ENCODE data around the gene KCNE3.
A peak's percentile ranks its signal among the peaks of the same experiment; 100 is the strongest.

KCNE3 gene

DNA sequence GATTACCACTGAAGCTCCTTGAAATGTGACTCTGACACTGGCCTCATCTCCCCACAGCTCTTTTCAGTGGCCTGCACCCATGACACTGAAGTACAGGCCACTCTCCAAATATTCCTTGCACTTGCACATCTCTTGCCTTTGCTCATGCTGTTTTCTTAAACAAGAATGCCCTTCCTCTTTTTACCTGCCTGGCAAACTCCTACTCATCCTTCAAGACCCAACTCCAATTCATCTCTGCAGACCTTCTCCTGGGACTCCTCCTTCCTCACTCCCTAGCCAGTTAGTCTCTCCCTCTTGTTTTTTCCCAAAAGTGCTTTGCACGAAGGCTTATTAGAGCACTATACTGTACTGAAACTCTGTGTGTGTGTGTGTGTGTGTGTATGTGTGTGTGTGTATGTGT lies 2.6 kb downstream of the KCNE3 start:
- no peaks in the 10 kb centered on the region for H3K9me3 Mint-ChIP-seq
- peaks cover 34 to 58% of the 10 kb centered on the region in 2 donors for H3K27me3 Mint-ChIP-seq
- H3K27ac Mint-ChIP-seq: no peak overlapping the region
- H3K4me3 Mint-ChIP-seq: no peak overlapping the region
- no peaks in the 10 kb centered on the region for H3K36me3 Mint-ChIP-seq (ENCODE audit: insufficient read depth)
- no peak for ATAC-seq (replicated peaks)
- no peaks in the 10 kb centered on the region for H3K4me1 Mint-ChIP-seq (ENCODE audit: low read depth in 2 of 2)
- DNase-seq: no peak

DNA sequence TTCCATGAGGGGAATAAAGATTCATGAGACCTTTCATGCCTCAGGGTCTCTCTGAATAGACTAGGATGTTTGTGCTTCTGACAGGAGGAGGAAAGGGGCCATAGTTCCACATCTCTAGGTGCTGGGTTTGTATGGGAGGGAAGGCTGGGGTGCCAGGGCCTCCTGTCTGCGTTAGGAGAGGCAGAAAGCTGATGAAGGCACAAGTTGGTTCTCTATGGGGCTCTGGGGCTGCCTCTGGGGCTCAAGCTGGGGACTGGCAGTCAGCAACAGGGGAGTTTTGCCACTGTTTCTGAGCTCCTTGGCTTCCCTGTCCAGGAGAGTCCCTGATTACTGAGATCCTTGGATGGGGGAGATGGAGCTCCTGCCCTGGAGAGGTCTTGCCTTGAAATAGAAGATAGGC lies 4.1 kb downstream of the KCNE3 start:
- Mint-ChIP-seq H3K9me3 (no peaks in the 10 kb centered on the region), H3K4me1 (ENCODE audit: low read depth in 2 of 2) (no peaks in the 10 kb centered on the region), H3K36me3 (ENCODE audit: insufficient read depth) (no peaks in the 10 kb centered on the region), H3K27ac (no peak overlapping the region), H3K27me3 (peaks cover 28 to 50% of the 10 kb centered on the region in 2 donors), H3K4me3 (no peak overlapping the region)
- DNase-seq (no peak), ATAC-seq (replicated peaks) (no peak)

DNA sequence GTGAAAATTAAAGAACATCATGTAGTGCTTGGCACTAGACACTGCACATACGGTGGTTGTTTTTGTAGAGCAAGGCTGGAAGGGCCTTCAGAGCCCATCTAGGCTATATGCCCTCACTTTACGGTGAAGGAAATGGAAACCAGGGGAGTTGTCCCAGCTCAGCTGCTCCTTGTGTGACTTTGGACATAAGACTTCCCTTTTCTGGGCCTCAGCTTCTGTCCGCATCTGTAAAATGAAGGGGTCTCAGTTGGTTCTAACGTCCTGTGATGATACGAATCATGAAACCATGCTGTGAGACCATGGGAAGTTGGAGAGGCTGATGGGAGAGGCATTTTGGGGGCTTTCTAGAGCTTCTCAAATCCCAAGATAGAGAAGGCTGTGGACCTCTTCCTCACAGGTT lies 4.7 kb downstream of the KCNE3 start:
- H3K27ac Mint-ChIP-seq: no peak overlapping the region
- no peaks in the 10 kb centered on the region for H3K9me3 Mint-ChIP-seq
- peaks cover 22 to 44% of the 10 kb centered on the region in 2 donors for H3K27me3 Mint-ChIP-seq
- DNase-seq: no peak
- no peak overlapping the region for H3K4me3 Mint-ChIP-seq
- H3K36me3 Mint-ChIP-seq (ENCODE audit: insufficient read depth): no peaks in the 10 kb centered on the region
- ATAC-seq (replicated peaks): no peak
- H3K4me1 Mint-ChIP-seq (ENCODE audit: low read depth in 2 of 2): no peaks in the 10 kb centered on the region

DNA sequence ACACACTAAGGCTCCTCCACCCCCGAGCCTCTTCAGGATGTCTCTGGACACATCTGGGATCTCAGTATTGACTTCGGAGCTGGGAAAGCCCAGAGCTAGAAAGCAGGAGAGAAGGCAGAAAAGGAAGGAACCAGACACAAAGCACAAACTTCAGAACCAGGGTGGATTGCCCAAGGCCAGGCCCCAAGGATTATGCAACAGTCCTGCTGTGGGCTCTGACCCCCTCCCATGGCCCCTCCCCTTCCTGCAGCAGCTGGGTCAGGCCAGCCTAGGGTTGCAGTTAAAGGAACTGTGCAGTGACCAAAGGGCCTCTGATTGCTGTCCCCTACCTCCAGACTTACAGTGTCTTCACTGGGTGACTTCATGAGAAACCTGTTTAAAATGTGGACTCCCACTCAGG lies 5.3 kb downstream of the KCNE3 start:
- H3K4me1 Mint-ChIP-seq (ENCODE audit: low read depth in 2 of 2): no peaks in the 10 kb centered on the region
- no peak overlapping the region for H3K4me3 Mint-ChIP-seq
- H3K27ac Mint-ChIP-seq: no peak overlapping the region
- H3K27me3 Mint-ChIP-seq: peaks cover 21 to 41% of the 10 kb centered on the region in 2 donors
- no peaks in the 10 kb centered on the region for H3K36me3 Mint-ChIP-seq (ENCODE audit: insufficient read depth)
- ATAC-seq (replicated peaks) (no peak), DNase-seq (no peak)
- no peaks in the 10 kb centered on the region for H3K9me3 Mint-ChIP-seq

DNA sequence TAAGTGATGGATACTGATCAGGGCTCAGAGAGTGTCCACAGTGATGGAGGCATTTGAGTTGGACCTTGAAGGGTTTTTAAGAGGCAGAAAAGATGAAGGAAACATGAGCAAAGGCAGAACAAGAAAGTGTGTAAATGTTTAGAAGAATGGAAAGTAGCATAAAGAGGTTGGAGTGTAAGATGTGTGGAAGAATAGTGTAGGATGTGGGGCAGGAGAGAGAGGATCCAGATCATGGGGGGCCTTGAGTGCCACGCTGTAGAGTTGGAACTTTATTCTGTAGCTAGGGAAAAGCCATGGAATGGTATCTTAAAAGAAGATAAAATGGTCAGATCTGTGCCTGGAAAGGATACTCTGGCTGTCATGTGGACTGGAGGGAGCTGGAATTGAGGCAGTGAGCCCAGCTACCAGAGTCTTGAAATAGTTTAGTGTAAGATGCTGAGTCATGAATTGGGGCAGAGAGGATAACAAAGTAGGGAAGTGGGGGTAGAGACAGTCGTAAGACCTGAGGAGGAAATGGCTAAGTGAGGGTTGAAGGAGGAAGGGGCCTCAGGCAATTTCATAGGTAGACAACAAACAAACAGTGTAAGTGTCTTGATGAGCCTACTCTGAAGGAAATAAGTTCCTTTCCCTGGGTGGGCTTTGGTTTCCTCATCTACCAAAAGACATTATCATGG lies 6.7 kb downstream of the KCNE3 start:
- ATAC-seq (replicated peaks): no peak
- H3K9me3 Mint-ChIP-seq: no peaks in the 10 kb centered on the region
- DNase-seq: no peak
- peaks cover under 1% of the 10 kb centered on the region for H3K36me3 Mint-ChIP-seq (ENCODE audit: insufficient read depth)
- no peaks in the 10 kb centered on the region for H3K4me1 Mint-ChIP-seq (ENCODE audit: low read depth in 2 of 2)
- no peak overlapping the region for H3K27ac Mint-ChIP-seq
- peaks cover 8 to 27% of the 10 kb centered on the region in 2 donors for H3K27me3 Mint-ChIP-seq
- no peak overlapping the region for H3K4me3 Mint-ChIP-seq

DNA sequence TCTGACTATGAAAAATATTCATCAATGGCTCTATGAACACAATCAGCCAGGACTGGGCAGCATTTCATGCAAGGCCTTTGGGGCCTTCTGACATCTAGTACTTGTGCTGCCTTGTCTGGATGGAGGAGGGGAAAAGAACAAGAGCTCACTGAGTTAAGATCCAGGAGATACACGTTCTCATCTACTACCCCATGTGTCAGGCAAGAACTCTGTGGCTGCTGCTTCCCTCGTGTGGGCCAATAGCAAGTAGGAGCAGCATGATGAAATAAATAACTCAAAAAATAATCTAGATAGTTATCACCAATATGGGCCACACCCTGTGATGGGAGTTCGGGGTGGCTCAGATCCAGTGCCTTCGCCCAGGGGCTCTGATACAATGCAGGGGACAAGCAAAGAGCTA lies 7.3 kb downstream of the KCNE3 start:
- H3K36me3 Mint-ChIP-seq (ENCODE audit: insufficient read depth): peaks cover 3% of the 10 kb centered on the region
- no peaks in the 10 kb centered on the region for H3K4me1 Mint-ChIP-seq (ENCODE audit: low read depth in 2 of 2)
- DNase-seq (no peak), ATAC-seq (replicated peaks) (no peak)
- H3K27ac Mint-ChIP-seq: no peak overlapping the region
- no peak overlapping the region for H3K4me3 Mint-ChIP-seq
- no peaks in the 10 kb centered on the region for H3K9me3 Mint-ChIP-seq
- H3K27me3 Mint-ChIP-seq: peaks cover 6 to 21% of the 10 kb centered on the region in 2 donors

DNA sequence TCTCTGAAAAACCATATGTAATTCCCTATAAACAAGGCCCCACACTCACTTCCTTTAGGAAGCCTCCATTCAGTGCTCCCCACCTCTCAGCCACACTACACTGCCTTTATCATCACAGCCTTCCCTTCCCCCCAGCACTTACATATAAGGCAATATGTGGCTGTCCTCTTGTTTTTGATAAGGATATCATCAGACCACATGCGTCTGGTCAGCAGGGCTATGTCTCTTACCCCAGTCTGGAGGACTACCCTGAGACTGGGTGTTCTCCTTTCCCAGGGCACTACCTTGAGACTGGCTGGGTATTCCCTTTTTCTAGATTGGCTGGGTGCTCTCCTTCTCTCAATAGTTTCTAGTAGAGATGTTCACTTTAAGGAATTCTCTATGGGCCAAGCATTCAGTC lies 7.8 kb downstream of the KCNE3 start:
- H3K4me3 Mint-ChIP-seq: no peak overlapping the region
- peaks cover 3% of the 10 kb centered on the region for H3K36me3 Mint-ChIP-seq (ENCODE audit: insufficient read depth)
- H3K27ac Mint-ChIP-seq: no peak overlapping the region

DNA sequence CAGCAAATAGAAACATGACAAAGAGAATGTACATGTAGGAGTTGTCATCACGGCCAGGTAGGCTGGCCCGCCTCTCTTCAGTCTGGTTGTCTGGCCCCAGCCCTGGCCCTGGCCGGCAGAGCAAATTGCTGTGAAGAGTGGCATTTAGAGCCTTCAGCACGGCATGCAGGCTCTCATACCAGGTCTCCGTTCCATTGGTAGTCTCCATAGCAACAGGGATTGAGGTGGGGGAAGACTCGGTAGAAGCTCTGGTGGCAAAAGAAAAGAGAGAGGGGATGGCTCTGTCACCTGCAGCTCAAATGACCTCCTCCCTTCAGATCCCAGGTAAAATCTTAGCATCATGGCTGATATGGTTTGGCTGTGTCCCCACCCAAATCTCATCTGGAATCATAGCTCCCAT lies 10.0 kb downstream of the KCNE3 start:
- no peak overlapping the region for H3K4me3 Mint-ChIP-seq
- no peak for DNase-seq
- ATAC-seq (replicated peaks): no peak
- peaks cover 9 to 14% of the 10 kb centered on the region in 2 donors for H3K27me3 Mint-ChIP-seq
- no peak overlapping the region for H3K27ac Mint-ChIP-seq
- no peaks in the 10 kb centered on the region for H3K9me3 Mint-ChIP-seq
- H3K4me1 Mint-ChIP-seq (ENCODE audit: low read depth in 2 of 2): no peaks in the 10 kb centered on the region
- peaks cover 3% of the 10 kb centered on the region for H3K36me3 Mint-ChIP-seq (ENCODE audit: insufficient read depth)

More for the DNA sequence above, 7.8 kb downstream of the KCNE3 start:
- DNase-seq: no peak
- ATAC-seq (replicated peaks): no peak
- no peaks in the 10 kb centered on the region for H3K9me3 Mint-ChIP-seq
- no peaks in the 10 kb centered on the region for H3K4me1 Mint-ChIP-seq (ENCODE audit: low read depth in 2 of 2)
- peaks cover 2 to 17% of the 10 kb centered on the region in 2 donors for H3K27me3 Mint-ChIP-seq

DNA sequence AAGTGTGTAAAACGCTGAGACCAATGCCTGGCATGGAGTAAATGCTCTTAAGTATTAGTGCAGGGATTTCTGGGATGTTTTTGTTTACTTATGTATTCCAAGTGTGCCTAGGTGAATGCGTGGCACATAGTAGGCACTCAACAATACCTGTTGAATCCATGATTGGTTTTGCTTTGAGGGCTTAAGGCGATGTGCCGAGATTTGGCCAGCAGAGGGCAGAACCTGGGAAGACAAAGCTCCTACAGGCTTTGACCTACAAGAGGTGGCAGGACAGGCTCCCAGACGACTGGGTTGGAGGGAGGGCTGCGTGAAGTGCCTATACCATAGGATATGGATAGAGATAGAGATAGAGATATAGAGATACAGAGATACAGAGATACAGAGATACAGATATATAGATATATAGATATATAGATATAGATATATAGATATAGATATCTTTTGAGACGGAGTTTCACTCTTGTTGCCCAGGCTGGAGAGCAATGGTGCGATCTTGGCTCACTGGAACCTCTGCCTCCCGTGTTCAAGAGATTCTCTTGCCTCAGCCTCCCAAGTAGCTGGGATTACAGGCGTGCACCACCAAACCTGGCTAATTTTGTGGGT lies 13.9 kb downstream of the KCNE3 start:
- ATAC-seq (replicated peaks): peak; percentile 65
- DNase-seq: peak; percentile 37 to 56 (median 49)
- Mint-ChIP-seq H3K4me3 (no peak overlapping the region), H3K9me3 (no peaks in the 10 kb centered on the region), H3K36me3 (ENCODE audit: insufficient read depth) (peaks cover 3% of the 10 kb centered on the region), H3K4me1 (ENCODE audit: low read depth in 2 of 2) (no peaks in the 10 kb centered on the region), H3K27ac (no peak overlapping the region), H3K27me3 (peaks cover 14 to 22% of the 10 kb centered on the region in 2 donors)

DNA sequence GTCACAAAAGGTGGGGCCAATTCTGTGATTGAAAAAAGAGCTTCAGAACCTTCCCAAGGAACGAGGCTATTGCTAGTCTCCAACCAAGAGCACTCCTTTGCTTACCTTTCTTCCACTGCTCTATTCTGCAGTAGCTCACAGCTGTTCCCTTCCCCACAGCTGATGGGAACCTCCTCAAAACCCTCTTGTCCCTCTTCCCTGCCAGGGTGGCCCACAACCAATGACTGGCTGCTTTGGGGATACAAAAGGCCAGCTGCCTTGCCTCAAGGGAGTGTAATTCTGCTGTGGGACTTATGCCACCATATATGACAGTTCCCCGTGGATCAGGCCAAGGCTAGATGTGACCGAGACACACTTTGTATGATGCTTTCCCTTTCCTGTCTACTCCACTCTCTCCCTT lies 15.0 kb downstream of the KCNE3 start:
- ATAC-seq (replicated peaks) (no peak), DNase-seq (no peak)
- no peak overlapping the region for H3K27ac Mint-ChIP-seq
- H3K36me3 Mint-ChIP-seq (ENCODE audit: insufficient read depth): peaks cover 3% of the 10 kb centered on the region
- peaks cover 14 to 22% of the 10 kb centered on the region in 2 donors for H3K27me3 Mint-ChIP-seq
- H3K9me3 Mint-ChIP-seq: no peaks in the 10 kb centered on the region
- no peaks in the 10 kb centered on the region for H3K4me1 Mint-ChIP-seq (ENCODE audit: low read depth in 2 of 2)
- no peak overlapping the region for H3K4me3 Mint-ChIP-seq

DNA sequence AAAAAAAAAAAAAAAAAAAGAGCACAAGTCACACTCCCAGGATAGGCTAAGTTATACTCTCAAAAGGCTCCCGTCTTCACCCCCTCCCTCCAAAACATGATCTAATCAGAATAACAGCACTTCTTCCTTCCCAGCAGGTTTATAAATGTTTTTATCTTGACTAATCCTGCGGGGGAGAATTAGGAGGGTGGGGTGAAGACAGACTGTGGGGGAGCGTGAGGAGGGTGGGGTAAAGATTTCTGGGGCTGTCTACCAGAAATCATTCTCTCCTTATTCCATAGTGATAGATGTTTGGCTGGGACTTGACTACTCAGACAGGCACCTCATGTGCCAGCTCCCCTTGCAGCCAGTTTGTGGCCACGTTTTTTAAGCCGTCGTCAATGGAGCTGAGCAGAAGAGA lies 17.0 kb downstream of the KCNE3 start:
- Mint-ChIP-seq H3K4me1 (ENCODE audit: low read depth in 2 of 2) (no peaks in the 10 kb centered on the region), H3K27me3 (peaks cover 22 to 25% of the 10 kb centered on the region in 2 donors), H3K36me3 (ENCODE audit: insufficient read depth) (no peaks in the 10 kb centered on the region), H3K4me3 (no peak overlapping the region), H3K9me3 (no peaks in the 10 kb centered on the region), H3K27ac (no peak overlapping the region)
- DNase-seq (no peak), ATAC-seq (replicated peaks) (no peak)

DNA sequence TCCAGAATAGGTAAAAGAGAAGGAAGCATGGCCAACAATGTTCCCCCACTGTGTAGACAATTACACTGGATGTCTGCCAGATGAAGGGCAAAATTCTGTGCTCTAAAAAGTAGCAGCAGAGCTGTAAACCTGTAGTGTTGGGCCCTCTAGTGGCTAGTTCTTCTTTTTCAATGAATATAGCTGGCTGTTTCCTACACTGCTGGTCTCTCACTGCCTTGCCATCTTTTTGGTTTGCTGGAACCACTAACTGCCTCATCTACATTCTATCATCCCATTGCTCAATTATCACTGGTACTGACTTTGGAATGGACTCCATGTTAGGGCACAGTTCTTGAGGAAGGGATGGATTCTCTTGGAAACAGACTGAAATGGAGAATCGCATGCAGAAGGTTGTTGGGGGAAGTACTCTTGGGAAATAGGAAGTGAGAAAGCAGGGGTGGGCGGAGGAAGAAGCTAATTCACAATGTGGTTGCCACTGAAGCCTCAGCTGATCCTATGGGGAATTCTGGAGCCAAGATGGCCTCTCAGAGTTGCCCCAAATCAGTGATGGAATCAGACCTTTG lies 17.9 kb downstream of the KCNE3 start:
- H3K9me3 Mint-ChIP-seq: no peaks in the 10 kb centered on the region
- DNase-seq (peak; percentile 44 to 49 (median 47)), ATAC-seq (replicated peaks) (peak; percentile 92)
- H3K36me3 Mint-ChIP-seq (ENCODE audit: insufficient read depth): no peaks in the 10 kb centered on the region
- H3K4me1 Mint-ChIP-seq (ENCODE audit: low read depth in 2 of 2): no peaks in the 10 kb centered on the region
- H3K27me3 Mint-ChIP-seq: peaks cover 28 to 31% of the 10 kb centered on the region in 2 donors
- no peak overlapping the region for H3K4me3 Mint-ChIP-seq
- H3K27ac Mint-ChIP-seq: no peak overlapping the region

DNA sequence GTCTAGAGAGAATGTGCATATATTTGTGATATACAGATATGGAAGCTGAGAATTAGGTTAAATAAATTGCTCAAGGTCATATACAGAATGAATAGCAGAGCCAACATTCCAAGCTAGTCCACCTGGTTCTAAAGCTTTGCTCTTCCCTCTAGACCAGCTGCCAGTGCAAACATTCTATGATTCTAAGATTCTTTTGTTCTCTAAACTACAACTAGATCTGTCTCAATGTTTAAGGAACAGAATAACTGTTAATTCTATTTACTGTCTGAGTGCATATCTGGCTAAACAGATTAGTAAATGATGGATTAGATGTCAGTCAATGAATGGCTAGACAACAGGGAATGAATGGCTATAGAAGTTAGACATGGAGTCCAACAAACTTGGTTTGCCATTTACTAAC lies 19.6 kb downstream of the KCNE3 start:
- ATAC-seq (replicated peaks) (no peak), DNase-seq (no peak)
- Mint-ChIP-seq H3K4me1 (ENCODE audit: low read depth in 2 of 2) (no peaks in the 10 kb centered on the region), H3K4me3 (no peak overlapping the region), H3K27ac (no peak overlapping the region), H3K27me3 (peaks cover 24 to 41% of the 10 kb centered on the region in 2 donors), H3K36me3 (ENCODE audit: insufficient read depth) (no peaks in the 10 kb centered on the region), H3K9me3 (no peaks in the 10 kb centered on the region)

DNA sequence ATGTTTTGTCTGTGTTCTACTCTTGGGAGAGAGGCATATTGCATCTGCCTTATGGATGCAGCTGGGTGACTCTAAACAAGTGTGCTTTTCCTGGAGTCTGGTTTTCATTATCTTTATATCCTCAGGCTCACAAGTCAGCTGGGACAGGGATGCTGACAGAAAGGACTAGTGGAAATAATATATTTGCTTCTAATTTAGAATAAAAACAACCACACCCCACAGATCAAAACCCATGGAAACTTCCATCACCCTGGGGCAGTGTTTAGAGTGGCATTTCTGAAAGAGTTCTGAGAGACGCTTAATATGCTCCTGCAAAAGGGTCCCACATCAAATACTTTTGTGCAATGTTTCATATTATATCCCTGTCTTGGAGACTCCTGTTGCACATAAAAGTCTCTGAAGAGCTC lies 20.8 kb downstream of the KCNE3 start:
- Mint-ChIP-seq H3K9me3 (no peaks in the 10 kb centered on the region), H3K36me3 (ENCODE audit: insufficient read depth) (no peaks in the 10 kb centered on the region), H3K27ac (no peak overlapping the region), H3K4me1 (ENCODE audit: low read depth in 2 of 2) (no peaks in the 10 kb centered on the region), H3K27me3 (peaks cover 13 to 32% of the 10 kb centered on the region in 2 donors), H3K4me3 (no peak overlapping the region)
- ATAC-seq (replicated peaks) (no peak), DNase-seq (no peak)

All from effector memory CD8-positive, alpha-beta T cell (primary cell).